HCT116 (cell line): ENCODE data around the gene WNT8B. TPM values are rescaled to one million over a fixed set of nuclear protein-coding genes. Genes with fewer than 3 reads are reported as not detected.

Experiments
- ATAC-seq: fragments of 200-7000 bp; cut with Tn5 transposase; 2 replicates; pipeline ENCODE4 v1.9.1; 2020; ENCODE audit warnings: mild to moderate bottlenecking, moderate library complexity
- BruUV-seq: library from RNA; stranded (reverse); fragments of 400-500 nt; replicated peaks from 2 replicates; lab custom pipeline; 2021; lab: Mats Ljungman, UMichigan
- CTCF ChIA-PET: fragments of 300-600 bp; sonication (Branson Sonifier 250); formaldehyde crosslinking; loops from one replicate; lab custom pipeline; 2021; ENCODE audit warnings: antibody characterized with exemption; lab: Charles Lee
- POLR2A ChIA-PET: fragments of 300-600, 350-600 bp; sonication (Branson Sonifier 250); formaldehyde crosslinking; loops from one replicate; lab custom pipeline; 2021; ENCODE audit warnings: antibody characterized with exemption; lab: Charles Lee
- RAD21 ChIA-PET, 2 experiments: fragments of 300-600 bp; sonication (Branson Sonifier 250); formaldehyde crosslinking; loops; one replicate each; lab custom pipeline; 2023; ENCODE audit warnings: low total read pairs in 2 of 2; ENCODE audit not compliant: uncharacterized antibody in 2 of 2, unreplicated experiment in 2 of 2, low non-redundant PET in 1 of 2; lab: Charles Lee
- DNase-seq: peaks from one replicate; pipeline ENCODE4 v3.0.0-alpha.2; 2010; ENCODE audit warnings: low read depth, low spot score
- H2AFZ ChIP-seq: fragments of 200-600 bp; shearing (Covaris generic), sonication (generic); 2 replicates; pipeline ENCODE4 v1.6.1; 2017; ENCODE audit warnings: low read depth, mixed run types, mixed read lengths, antibody characterized with exemption, low read length; ENCODE audit not compliant: poor library complexity, severe bottlenecking
- H3K27ac ChIP-seq: 2 replicates; pipeline ENCODE4 v1.5.1; 2012; ENCODE audit warnings: low read depth, low read length
- H3K27me3 ChIP-seq: fragments of 200-600 bp; sonication (generic); 2 replicates; pipeline ENCODE4 v1.6.1; 2016; ENCODE audit warnings: mixed run types, low read length, mixed read lengths; ENCODE audit not compliant: insufficient read depth
- H3K36me3 ChIP-seq, 2 experiments: fragments of 200-500 bp in 1 of 2; fragments of 200-600 bp in 1 of 2; sonication (Bioruptor generic) in 1 of 2; sonication (generic) in 1 of 2; 2 replicates each; pipeline versions ENCODE4 v1.5.1 to v1.6.1; 2014 to 2016; ENCODE audit warnings: low read length in 2 of 2, inconsistent platforms in 1 of 2, mixed read lengths in 1 of 2, mixed run types in 1 of 2; ENCODE audit not compliant: insufficient read depth in 2 of 2, control insufficient read depth in 1 of 2
- H3K4me1 ChIP-seq, 2 experiments: fragments of 200-600 bp in 1 of 2; sonication (generic) in 1 of 2; 2 replicates each; pipeline versions ENCODE4 v1.5.1 to v1.6.1; 2012 to 2017; ENCODE audit warnings: low read length in 2 of 2, inconsistent platforms in 1 of 2, mild to moderate bottlenecking in 1 of 2, mixed read lengths in 1 of 2, mixed run types in 1 of 2, moderate library complexity in 1 of 2; ENCODE audit not compliant: insufficient read depth in 2 of 2, control insufficient read depth in 1 of 2
- H3K4me2 ChIP-seq: fragments of 200-600 bp; sonication (generic); 2 replicates; pipeline ENCODE4 v1.6.1; 2017; ENCODE audit warnings: mixed run types, low read length, mixed read lengths
- H3K4me3 ChIP-seq, 2 experiments: fragments of 200-600 bp in 1 of 2; sonication (generic) in 1 of 2; replicated peaks in 1 of 2; 2 replicates each; pipeline ENCODE4 v1.5.1; 2011 to 2016; ENCODE audit warnings: low read length in 2 of 2, control low read depth in 1 of 2, low read depth in 1 of 2, mild to moderate bottlenecking in 1 of 2, mixed read lengths in 1 of 2, mixed run types in 1 of 2
- H3K79me2 ChIP-seq: fragments of 200-600 bp; sonication (generic); 2 replicates; pipeline ENCODE4 v1.6.1; 2017; ENCODE audit warnings: mild to moderate bottlenecking, mixed run types, low read length, moderate library complexity, mixed read lengths; ENCODE audit not compliant: insufficient read depth
- H3K9ac ChIP-seq: fragments of 200-600 bp; sonication (generic); 2 replicates; pipeline ENCODE4 v1.6.1; 2016; ENCODE audit warnings: low read length, mixed read lengths
- H3K9me2 ChIP-seq: fragments of 200-600 bp; sonication (generic), shearing (Covaris generic); 2 replicates; pipeline ENCODE4 v1.6.1; 2017; ENCODE audit warnings: mixed run types, mild to moderate bottlenecking, moderate library complexity; ENCODE audit not compliant: insufficient read depth
- H3K9me3 ChIP-seq, 2 experiments: fragments of 200-500 bp in 1 of 2; fragments of 200-600 bp in 1 of 2; sonication (Bioruptor generic) in 1 of 2; sonication (generic) in 1 of 2; 2 replicates each; pipeline ENCODE4 v1.6.1; 2014 to 2017; ENCODE audit warnings: low read length in 2 of 2, mixed read lengths in 2 of 2, inconsistent platforms in 1 of 2, low read depth in 1 of 2, mild to moderate bottlenecking in 1 of 2, mixed run types in 1 of 2, moderate library complexity in 1 of 2; ENCODE audit not compliant: control insufficient read depth in 1 of 2, insufficient read depth in 1 of 2
- H4K20me1 ChIP-seq: fragments of 200-600 bp; sonication (generic), shearing (Covaris generic); 2 replicates; pipeline ENCODE4 v1.6.1; 2017; ENCODE audit warnings: mixed run types, mild to moderate bottlenecking, moderate library complexity; ENCODE audit not compliant: insufficient read depth
- CTCF ChIP-seq, 3 experiments: fragments of 200-600 bp in 1 of 3; sonication (generic) in 1 of 3; IDR thresholded peaks in 2 of 3; conservative IDR thresholded peaks in 1 of 3; 2 replicates each; pipeline ENCODE4 v1.5.1; 2012 to 2017; ENCODE audit warnings: low read depth in 2 of 3, low read length in 2 of 3, antibody characterized with exemption in 1 of 3, borderline replicate concordance in 1 of 3, control low read depth in 1 of 3, mild to moderate bottlenecking in 1 of 3, mixed read lengths in 1 of 3, mixed run types in 1 of 3, moderate library complexity in 1 of 3; ENCODE audit not compliant: insufficient read depth in 1 of 3
- ELF1 ChIP-seq: IDR thresholded peaks from 2 replicates; pipeline ENCODE4 v1.6.1; 2012; ENCODE audit warnings: low read depth, borderline replicate concordance
- EZH2 ChIP-seq: fragments of 200-600 bp; sonication (generic); IDR thresholded peaks from 2 replicates; pipeline ENCODE4 v1.6.1; 2017; ENCODE audit warnings: antibody characterized with exemption, mixed run types
- SP1 ChIP-seq: IDR thresholded peaks from 2 replicates; pipeline ENCODE4 v1.6.1; 2012; ENCODE audit warnings: low read depth
- SRF ChIP-seq: IDR thresholded peaks from 2 replicates; pipeline ENCODE4 v1.6.1; 2012; ENCODE audit warnings: low read depth
- YY1 ChIP-seq: IDR thresholded peaks from 2 replicates; pipeline ENCODE4 v1.6.1; 2011; ENCODE audit warnings: low read length, low read depth, moderate library complexity, mild to moderate bottlenecking; ENCODE audit not compliant: insufficient replicate concordance; ENCODE audit errors: extremely low read depth
- ZFX ChIP-seq: fragments of 450-650 bp; IDR thresholded peaks from 2 replicates; pipeline ENCODE4 v1.6.1; 2017
- intact Hi-C: fragments of 100-400 bp; cut with micrococcal nuclease; formaldehyde crosslinking; loops from 2 replicates; pipeline ENCODE4 v1.10.0; 2022
- total RNA-seq: library from RNA; stranded (reverse); gene quantifications from one replicate; pipeline ENCODE4 v1.2.1, GENCODE V29; 2021; ENCODE audit not compliant: unreplicated experiment

Gene WNT8B
- total RNA-seq, 1 experiment from 2014 or later: not detected

- Histone ChIP-seq H2AFZ (no peak overlapping the region), H3K4me1 (peaks cover 0 to 4% of the 10 kb centered on the region in 2 experiments; a peak in 1 of 4 replicates), H3K27me3 (no peaks in the 10 kb centered on the region), H3K79me2 (no peaks in the 10 kb centered on the region), H4K20me1 (no peaks in the 10 kb centered on the region), H3K4me2 (no peak overlapping the region), H3K36me3 (peaks cover 22 to 41% of the 10 kb centered on the region in 2 experiments; a peak in 3 of 4 replicates), H3K9me2 (no peaks in the 10 kb centered on the region), H3K27ac (no peak overlapping the region), H3K4me3 (no peak overlapping the region), H3K9ac (no peak overlapping the region), H3K9me3 (no peaks in the 10 kb centered on the region)
- DNase-seq (no peak), ATAC-seq (no peak)
- CTCF ChIA-PET: interaction anchor here (1.1 to 1.9 kb wide), 2 partner anchors 12 to 14 kb away, joined by 3 to 7 read pairs; no protein-coding TSS in a partner anchor
- TF ChIP-seq ZFX (no peak), YY1 (no peak), EZH2 (no peak), SRF (no peak), ELF1 (no peak), CTCF (IDR thresholded peaks at IDR 0.05 in 2 of 3, conservative IDR thresholded peaks at IDR 0.05 in 1 of 3; ENCODE audit: borderline replicate concordance in 1 of 3, insufficient read depth in 1 of 3, low read depth in 2 of 3, low read length in 2 of 3) (no peak), SP1 (no peak)
- RAD21 ChIA-PET: no interaction called here
- intact Hi-C loops: no loop called here
- BruUV-seq: no TSS peak
- POLR2A ChIA-PET: no interaction called here
These were observed 42.4 kb downstream of the WNT8B start for GRCh38 chr10:100505164-100505563.
